GM12865 (cell line): ENCODE results near the gene COL25A1.

Experiments
- DNase-seq: peaks from one replicate; pipeline ENCODE4 v3.0.0; 2010; ENCODE audit warnings: low read depth
- H3K4me3 ChIP-seq: 2 replicates; pipeline ENCODE4 v1.5.1; 2011; ENCODE audit warnings: mild to moderate bottlenecking, low read depth, low read length, control low read depth
- TF ChIP-seq, protein P1 (sequence below): IDR thresholded peaks from 2 replicates; pipeline ENCODE4 v1.5.1; 2011; ENCODE audit warnings: low read length, control low read depth, low read depth, inconsistent platforms; ENCODE audit not compliant: insufficient read depth; ENCODE audit errors: missing control alignments

COL25A1 gene

DNA sequence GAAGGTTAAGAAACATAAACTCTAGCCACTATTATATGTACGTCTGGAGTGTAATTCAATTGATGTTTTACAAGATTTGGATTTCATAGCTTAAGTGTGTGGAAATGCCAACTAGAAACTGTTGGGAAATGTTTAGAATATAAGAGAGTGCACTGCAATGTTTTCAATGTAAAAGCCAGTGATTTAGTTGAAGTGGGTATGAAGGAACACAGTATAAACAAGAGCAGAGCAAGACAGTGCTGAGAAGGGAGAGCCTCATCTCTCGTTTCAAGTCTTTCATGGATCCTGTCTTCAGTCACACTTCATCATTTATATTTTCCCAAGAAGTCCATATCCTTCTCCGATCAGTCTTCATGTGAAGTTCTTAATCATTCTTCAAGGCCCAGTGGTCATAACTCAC is 375.7 kb downstream of the COL25A1 start:
- no peak for DNase-seq
- no peak overlapping the region for H3K4me3 ChIP-seq
- TF ChIP-seq, protein P1, sequence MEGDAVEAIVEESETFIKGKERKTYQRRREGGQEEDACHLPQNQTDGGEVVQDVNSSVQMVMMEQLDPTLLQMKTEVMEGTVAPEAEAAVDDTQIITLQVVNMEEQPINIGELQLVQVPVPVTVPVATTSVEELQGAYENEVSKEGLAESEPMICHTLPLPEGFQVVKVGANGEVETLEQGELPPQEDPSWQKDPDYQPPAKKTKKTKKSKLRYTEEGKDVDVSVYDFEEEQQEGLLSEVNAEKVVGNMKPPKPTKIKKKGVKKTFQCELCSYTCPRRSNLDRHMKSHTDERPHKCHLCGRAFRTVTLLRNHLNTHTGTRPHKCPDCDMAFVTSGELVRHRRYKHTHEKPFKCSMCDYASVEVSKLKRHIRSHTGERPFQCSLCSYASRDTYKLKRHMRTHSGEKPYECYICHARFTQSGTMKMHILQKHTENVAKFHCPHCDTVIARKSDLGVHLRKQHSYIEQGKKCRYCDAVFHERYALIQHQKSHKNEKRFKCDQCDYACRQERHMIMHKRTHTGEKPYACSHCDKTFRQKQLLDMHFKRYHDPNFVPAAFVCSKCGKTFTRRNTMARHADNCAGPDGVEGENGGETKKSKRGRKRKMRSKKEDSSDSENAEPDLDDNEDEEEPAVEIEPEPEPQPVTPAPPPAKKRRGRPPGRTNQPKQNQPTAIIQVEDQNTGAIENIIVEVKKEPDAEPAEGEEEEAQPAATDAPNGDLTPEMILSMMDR: no peak

DNA sequence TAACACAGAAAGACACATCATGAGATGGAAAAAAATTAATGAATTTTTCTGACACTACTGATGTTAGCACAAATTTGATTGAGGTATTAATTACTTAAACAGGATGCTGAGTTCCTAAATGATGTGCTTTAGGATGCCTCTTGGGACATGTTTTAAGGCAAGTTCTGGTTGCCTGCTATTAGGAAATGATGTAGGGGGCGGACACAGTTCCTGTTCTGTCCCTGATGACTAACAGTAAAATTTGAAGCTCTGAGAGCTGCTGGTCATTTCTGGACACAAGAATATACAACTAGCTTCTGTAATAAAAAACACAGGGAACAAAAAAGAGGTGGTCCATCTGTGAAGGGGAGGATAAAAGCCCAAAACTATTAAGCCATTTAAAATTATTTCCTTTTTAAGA is 376.4 kb downstream of the COL25A1 start:
- TF ChIP-seq, protein P1: no peak
- no peak overlapping the region for H3K4me3 ChIP-seq
- DNase-seq: no peak

DNA sequence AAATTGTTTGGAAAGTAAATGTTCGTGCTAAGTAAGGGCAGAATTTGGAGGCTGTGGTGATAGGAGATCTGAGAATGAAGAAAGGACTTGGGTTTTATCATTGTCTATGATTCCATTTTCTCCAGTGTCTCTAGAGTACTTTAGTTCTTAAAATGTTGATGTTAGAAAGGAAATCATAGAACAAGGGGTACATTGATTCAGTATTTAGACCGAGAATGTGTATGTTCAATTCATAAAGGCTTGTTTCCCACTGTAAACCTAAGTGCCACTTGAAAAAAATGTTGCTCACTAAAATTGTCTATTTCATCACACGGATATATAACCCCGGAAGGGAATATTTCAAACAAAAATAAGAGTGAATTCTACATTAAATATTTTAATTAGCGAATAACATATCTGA is 380.3 kb downstream of the COL25A1 start:
- H3K4me3 ChIP-seq: no peak overlapping the region
- DNase-seq: no peak
- TF ChIP-seq, protein P1: no peak

DNA sequence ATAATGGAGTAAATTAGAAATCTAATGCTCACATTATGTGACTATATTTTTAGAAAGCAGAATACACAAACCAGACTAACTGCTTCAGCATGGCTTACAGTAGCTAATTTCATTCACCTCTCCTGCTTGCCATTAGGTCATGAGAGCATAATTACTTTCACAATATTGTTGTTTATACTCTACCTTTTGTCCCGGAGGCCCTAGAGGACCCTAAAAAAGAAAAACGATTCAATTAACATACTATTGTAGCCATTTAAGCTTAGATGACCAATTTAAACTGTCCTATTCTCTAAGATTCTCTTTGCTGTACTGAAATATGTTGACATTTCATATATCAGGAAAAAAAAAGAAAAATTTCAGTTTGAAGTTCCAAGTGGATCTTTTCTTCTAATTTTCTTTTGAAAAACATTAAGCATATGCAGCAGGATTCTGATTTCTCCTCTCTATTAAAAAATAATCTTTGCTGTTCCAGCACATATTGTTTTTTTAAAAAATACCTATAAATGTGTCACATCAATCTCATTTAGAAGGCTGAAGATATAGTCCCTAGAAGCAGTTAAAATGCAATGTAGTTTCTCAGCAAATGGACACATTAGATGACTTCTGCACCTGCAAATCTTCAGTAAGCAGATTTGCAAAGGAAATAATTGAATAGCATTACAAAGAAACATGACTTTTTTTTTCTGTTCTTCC is 381.9 kb downstream of the COL25A1 start:
- no peak overlapping the region for H3K4me3 ChIP-seq
- TF ChIP-seq, protein P1: no peak
- DNase-seq: no peak

DNA sequence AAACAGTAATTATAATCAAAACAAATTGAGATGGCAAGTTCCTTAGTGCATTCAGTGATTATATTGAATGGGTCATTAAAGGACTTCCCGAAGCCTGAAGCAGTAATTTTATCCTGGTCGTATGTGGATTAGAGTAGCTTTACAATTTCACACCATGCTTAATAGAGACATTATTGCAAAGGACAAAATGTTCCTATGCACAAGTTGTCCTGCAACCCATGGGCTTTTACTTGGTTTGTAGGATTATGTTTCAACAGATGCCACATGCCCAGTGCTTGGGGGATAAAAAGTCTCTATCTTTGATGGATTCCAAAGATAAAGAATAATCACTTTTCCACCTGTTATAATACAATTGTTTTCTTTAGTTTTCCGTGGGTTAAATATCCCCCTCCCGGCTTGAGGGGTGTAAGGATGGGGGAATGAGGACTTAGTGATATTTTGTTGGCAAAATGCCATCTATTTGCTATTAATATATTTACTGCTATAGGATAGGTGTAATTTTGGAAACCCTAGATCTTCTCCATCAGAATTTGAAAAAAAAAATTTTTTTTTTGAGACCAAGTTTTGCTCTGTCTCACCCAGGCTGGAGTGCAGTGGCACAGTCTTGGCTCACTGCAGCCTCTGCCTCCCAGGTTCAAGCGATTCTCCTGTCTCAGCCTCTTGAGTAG is 383.1 kb downstream of the COL25A1 start:
- DNase-seq: no peak
- no peak overlapping the region for H3K4me3 ChIP-seq
- TF ChIP-seq, protein P1: no peak

DNA sequence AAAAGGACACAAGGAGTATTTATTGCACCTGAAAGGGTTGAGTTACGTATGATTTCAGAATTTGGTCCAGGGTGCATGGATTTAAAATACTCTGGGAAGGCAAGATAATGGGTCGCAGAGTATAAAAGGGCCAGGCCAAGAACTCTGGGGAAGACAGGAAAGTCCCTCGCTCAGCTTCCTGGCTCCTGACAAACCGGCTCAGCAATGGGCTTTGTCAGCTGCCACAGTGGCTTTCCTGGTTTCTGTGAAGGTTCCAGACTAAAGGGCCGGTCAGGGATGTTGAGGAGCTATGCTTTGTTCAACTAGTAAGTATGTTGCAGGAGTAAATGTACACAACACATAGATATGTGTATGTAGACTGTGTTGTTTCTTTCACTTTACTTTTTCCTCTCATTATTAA is 385.2 kb downstream of the COL25A1 start:
- DNase-seq: no peak
- no peak overlapping the region for H3K4me3 ChIP-seq
- TF ChIP-seq, protein P1: no peak

DNA sequence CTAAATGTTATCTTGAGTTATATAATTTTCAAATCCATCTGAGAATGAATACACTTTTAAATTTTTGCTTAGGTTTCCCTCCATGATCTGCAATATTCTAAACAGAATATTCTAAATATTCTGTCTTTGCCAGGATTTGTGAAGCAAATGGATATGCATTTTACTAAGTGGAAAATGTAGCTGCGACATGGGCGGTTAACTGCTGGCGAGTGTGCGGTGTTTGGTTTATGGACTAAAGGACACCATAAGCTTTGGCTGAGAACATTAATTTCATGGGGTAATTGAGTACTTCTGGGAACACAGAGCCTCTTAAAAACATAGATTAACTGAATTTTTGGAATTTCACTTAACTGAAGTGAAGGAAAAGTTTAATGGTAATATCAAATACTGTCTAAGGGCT is 385.8 kb downstream of the COL25A1 start:
- TF ChIP-seq, protein P1: no peak
- no peak overlapping the region for H3K4me3 ChIP-seq
- no peak for DNase-seq
